Measurements from ENCODE around the gene FAM98C.

GRCh38 chr19:38359242-38360021 lies 43.5 kb upstream of the FAM98C start:
- no peak for TF ChIP-seq CTCF (IDR thresholded peaks at IDR 0.05)
- TF ChIP-seq POLR2A (IDR thresholded peaks at IDR 0.05), result no peak
